Esophagus squamous epithelium (tissue), 5 donors: ENCODE data around the gene RASGRF1. TPM values are rescaled to one million over a fixed set of nuclear protein-coding genes. Genes with fewer than 3 reads are reported as not detected.
A peak's percentile ranks its signal among the peaks of the same experiment; 100 is the strongest.

Experiments used
- DNase-seq: peaks from one replicate; lab custom pipeline; 2025; lab: John Stamatoyannopoulos, UW
- H3K27ac ChIP-seq, 4 donors: fragments of 200-600 bp; sonication (generic); one replicate each; pipeline ENCODE4 v1.5.1; 2016 to 2019; ENCODE audit warnings: mild to moderate bottlenecking in 1 of 4
- H3K27me3 ChIP-seq, 4 donors: fragments of 200-600 bp; sonication (generic); 1 replicate in 3 of 4; 2 replicates in 1 of 4; pipeline versions ENCODE4 v1.5.1 to v1.6.0; 2017 to 2021; ENCODE audit warnings: antibody characterized with exemption in 1 of 4
- H3K36me3 ChIP-seq, 3 donors: fragments of 200-600 bp; sonication (generic); one replicate each; pipeline ENCODE4 v1.5.1; 2016 to 2019
- H3K4me1 ChIP-seq, 3 donors: fragments of 200-600 bp; sonication (generic); one replicate each; pipeline ENCODE4 v1.5.1; 2017 to 2019
- H3K4me3 ChIP-seq, 4 donors: fragments of 200-600 bp; sonication (generic); 1 replicate in 3 of 4; 2 replicates in 1 of 4; pipeline ENCODE4 v1.5.1; 2016 to 2019; ENCODE audit warnings: mild to moderate bottlenecking in 2 of 4, moderate library complexity in 1 of 4
- H3K9me3 ChIP-seq, 3 donors: fragments of 200-600 bp; sonication (generic); one replicate each; pipeline ENCODE4 v1.5.1; 2016 to 2019
- POLR2A ChIP-seq, 4 donors: fragments of 450-650 bp; IDR thresholded peaks; one replicate each; pipeline ENCODE4 v1.6.1; 2017; ENCODE audit warnings: antibody characterized with exemption in 4 of 4, mild to moderate bottlenecking in 4 of 4, moderate library complexity in 3 of 4
- WGBS, 2 donors: methylation state at CpG; one replicate each; pipeline ENCODE4 v1.1.5; 2018; 5-methylcytosine and 5-hydroxymethylcytosine counted together
- intact Hi-C: fragments of 100-400 bp; cut with DNase I; formaldehyde crosslinking; loops from one replicate; pipeline ENCODE4 v1.15.0; 2022
- total RNA-seq, 4 donors: library from RNA; depleted of rRNA; stranded (reverse); fragments of >200 nt; gene quantifications; one replicate each; pipeline ENCODE4 v1.1.0, GENCODE V29; 2016
- TF ChIP-seq, protein P1 (sequence below), 6 experiments: fragments of 450-650 bp in 4 of 6; fragments of 200-600 bp in 2 of 6; sonication (generic) in 2 of 6; IDR thresholded peaks; one replicate each; pipeline ENCODE4 v1.5.1; 2016 to 2019; ENCODE audit warnings: antibody characterized with exemption in 6 of 6, mild to moderate bottlenecking in 4 of 6, moderate library complexity in 4 of 6
- donor health status: DM: yes; HTN: yes; CAD: no.

Gene RASGRF1
- total RNA-seq, 4 donors from 2014 or later: 0.23 TPM; not detected in 3

DNA sequence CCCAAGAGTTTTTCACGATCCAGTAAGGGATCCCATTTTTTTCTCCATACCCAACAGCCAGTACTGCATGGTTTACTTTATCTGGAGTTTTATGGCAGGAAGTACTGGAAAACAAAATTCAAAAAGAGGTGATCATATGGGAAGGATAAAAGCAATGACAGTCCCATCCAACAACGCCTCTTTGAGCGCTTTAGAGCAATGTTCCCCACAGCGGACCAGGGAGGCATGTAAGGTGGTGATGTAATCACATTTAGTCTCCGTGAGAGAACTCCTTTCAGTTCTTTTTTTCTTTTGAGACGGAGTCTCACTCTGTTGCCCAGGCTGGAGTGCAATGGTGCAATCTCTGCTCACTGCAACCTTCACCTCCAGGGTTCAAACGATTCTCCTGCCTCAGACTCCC, 167.6 kb downstream of the RASGRF1 start:
- H3K27ac ChIP-seq: peak overlapping the region in 1 of 4 donors; percentile 17
- no peaks in the 10 kb centered on the region for H3K9me3 ChIP-seq
- TF ChIP-seq, protein P1, sequence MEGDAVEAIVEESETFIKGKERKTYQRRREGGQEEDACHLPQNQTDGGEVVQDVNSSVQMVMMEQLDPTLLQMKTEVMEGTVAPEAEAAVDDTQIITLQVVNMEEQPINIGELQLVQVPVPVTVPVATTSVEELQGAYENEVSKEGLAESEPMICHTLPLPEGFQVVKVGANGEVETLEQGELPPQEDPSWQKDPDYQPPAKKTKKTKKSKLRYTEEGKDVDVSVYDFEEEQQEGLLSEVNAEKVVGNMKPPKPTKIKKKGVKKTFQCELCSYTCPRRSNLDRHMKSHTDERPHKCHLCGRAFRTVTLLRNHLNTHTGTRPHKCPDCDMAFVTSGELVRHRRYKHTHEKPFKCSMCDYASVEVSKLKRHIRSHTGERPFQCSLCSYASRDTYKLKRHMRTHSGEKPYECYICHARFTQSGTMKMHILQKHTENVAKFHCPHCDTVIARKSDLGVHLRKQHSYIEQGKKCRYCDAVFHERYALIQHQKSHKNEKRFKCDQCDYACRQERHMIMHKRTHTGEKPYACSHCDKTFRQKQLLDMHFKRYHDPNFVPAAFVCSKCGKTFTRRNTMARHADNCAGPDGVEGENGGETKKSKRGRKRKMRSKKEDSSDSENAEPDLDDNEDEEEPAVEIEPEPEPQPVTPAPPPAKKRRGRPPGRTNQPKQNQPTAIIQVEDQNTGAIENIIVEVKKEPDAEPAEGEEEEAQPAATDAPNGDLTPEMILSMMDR (IDR thresholded peaks at IDR 0.05): no peak
- no peak for TF ChIP-seq POLR2A (IDR thresholded peaks at IDR 0.05)
- intact Hi-C loops: no loop called here
- H3K4me1 ChIP-seq: peaks cover 0 to 20% (median 0%) of the 10 kb centered on the region in 3 donors
- peaks cover 20 to 100% (median 24%) of the 10 kb centered on the region in 3 donors for H3K36me3 ChIP-seq
- H3K4me3 ChIP-seq: no peak overlapping the region
- no peak for DNase-seq
- no peaks in the 10 kb centered on the region for H3K27me3 ChIP-seq
- WGBS, 2 donors: 75 to 79% methylated on average over 7 of the region's 7 CpGs

GRCh38 chr15:78922527-78922926, 168.1 kb downstream of the RASGRF1 start:
- H3K9me3 ChIP-seq: no peaks in the 10 kb centered on the region
- no peak overlapping the region for H3K4me3 ChIP-seq
- TF ChIP-seq, protein P1 (IDR thresholded peaks at IDR 0.05): no peak
- TF ChIP-seq POLR2A (IDR thresholded peaks at IDR 0.05): no peak
- H3K4me1 ChIP-seq: peaks cover 0 to 16% (median 0%) of the 10 kb centered on the region in 3 donors
- no peaks in the 10 kb centered on the region for H3K27me3 ChIP-seq
- WGBS, 2 donors: 76 to 79% methylated on average over 4 to 7 of the region's 7 CpGs
- intact Hi-C loops: no loop called here
- H3K36me3 ChIP-seq: peaks cover 20 to 100% (median 24%) of the 10 kb centered on the region in 3 donors
- H3K27ac ChIP-seq: peak overlapping the region in 2 of 4 donors; percentile 17 to 21
- no peak for DNase-seq

DNA sequence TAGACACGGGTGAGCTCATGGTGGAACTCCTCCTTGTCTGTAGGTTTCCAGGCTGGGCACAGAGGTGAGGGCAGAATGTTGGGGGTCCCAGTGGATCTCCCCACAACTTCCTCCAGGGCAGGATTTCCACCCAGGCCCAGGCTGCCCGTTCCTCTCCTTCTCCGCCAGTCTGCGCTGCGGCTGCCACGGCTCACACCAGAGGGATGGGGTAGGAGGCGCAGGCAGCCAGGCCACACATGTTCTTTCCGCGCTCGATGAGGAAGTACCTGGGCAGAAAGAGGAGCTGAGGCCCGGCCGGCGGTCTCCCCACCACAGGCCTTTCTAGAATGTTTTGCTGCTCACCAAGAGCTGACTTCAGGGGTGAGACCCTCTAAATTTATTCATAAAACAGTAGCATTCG, 168.6 kb downstream of the RASGRF1 start:
- Histone ChIP-seq H3K27me3 (no peaks in the 10 kb centered on the region), H3K4me1 (peaks cover 0 to 11% (median 5%) of the 10 kb centered on the region in 3 donors), H3K36me3 (peaks cover 20 to 94% (median 24%) of the 10 kb centered on the region in 3 donors), H3K4me3 (no peak overlapping the region), H3K9me3 (no peaks in the 10 kb centered on the region), H3K27ac (peak overlapping the region in 2 of 4 donors; percentile 17 to 21)
- 86 to 94% methylated on average over 9 to 14 of the region's 14 CpGs for WGBS, 2 donors
- TF ChIP-seq POLR2A (IDR thresholded peaks at IDR 0.05): no peak
- TF ChIP-seq, protein P1 (IDR thresholded peaks at IDR 0.05): no peak
- intact Hi-C loops: no loop called here
- DNase-seq: no peak

DNA sequence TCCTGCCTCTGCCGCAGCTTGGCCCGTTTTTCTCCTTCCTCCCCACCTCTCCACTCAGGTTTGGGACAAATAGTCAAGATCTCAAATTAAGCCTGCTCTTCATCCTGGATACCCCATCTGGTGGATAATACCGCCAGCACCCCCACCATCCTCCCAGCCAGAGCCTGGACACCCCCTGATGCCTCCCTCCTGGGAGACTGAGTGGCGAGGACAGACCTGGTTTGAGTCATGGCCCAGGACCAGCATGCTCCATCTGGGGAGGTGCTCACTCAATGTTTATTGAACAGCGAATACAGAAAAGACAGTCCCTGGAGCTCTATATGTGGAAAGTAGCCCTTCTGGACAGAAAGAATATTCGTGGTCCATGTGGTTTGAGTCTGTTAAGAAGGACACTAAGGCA, 169.1 kb downstream of the RASGRF1 start:
- H3K27me3 ChIP-seq: no peaks in the 10 kb centered on the region
- H3K36me3 ChIP-seq: peaks cover 20 to 90% (median 24%) of the 10 kb centered on the region in 3 donors
- no peak overlapping the region for H3K27ac ChIP-seq
- 56 to 76% methylated on average over 3 to 6 of the region's 6 CpGs for WGBS, 2 donors
- no peak overlapping the region for H3K4me3 ChIP-seq
- peaks cover 0 to 11% (median 8%) of the 10 kb centered on the region in 3 donors for H3K4me1 ChIP-seq
- no peak for TF ChIP-seq POLR2A (IDR thresholded peaks at IDR 0.05)
- TF ChIP-seq, protein P1 (IDR thresholded peaks at IDR 0.05): no peak
- intact Hi-C loops: no loop called here
- no peaks in the 10 kb centered on the region for H3K9me3 ChIP-seq
- no peak for DNase-seq

DNA sequence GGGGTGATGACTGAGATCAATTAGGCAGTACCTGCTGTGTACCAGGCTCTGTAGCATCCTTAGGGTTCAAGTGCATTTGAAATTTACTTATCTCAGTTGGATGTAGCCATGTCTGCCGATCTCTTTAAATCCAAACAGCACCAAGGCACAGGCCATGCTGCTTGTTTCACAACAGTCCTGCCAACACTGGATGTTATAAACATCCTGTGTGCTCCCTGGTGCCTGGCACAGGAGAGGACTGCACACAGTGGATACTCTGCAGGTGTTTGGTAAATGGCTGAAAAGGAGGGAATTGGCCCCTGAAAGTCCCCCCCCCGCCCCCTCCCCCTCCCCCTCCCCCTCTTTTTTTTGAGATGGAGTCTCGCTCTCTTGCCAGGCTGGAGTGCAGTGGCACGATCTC, 172.7 kb downstream of the RASGRF1 start:
- TF ChIP-seq POLR2A (IDR thresholded peaks at IDR 0.05): no peak
- TF ChIP-seq, protein P1 (IDR thresholded peaks at IDR 0.05): no peak
- Histone ChIP-seq H3K27me3 (no peaks in the 10 kb centered on the region), H3K36me3 (peaks cover 16 to 61% (median 18%) of the 10 kb centered on the region in 3 donors), H3K4me3 (no peak overlapping the region), H3K4me1 (peaks cover 5 to 40% (median 35%) of the 10 kb centered on the region in 3 donors), H3K27ac (no peak overlapping the region), H3K9me3 (no peaks in the 10 kb centered on the region)
- intact Hi-C loops: no loop called here
- WGBS, 2 donors: 91 to 100% methylated on average over 2 to 4 of the region's 4 CpGs
- DNase-seq: no peak
